Measurements from ENCODE around the gene CCT5. TPM values are rescaled to one million over a fixed set of nuclear protein-coding genes. Genes with fewer than 3 reads are reported as not detected.

CCT5 gene
- polyA plus RNA-seq, 3 donors = 142 to 236 (median 229) TPM

DNA sequence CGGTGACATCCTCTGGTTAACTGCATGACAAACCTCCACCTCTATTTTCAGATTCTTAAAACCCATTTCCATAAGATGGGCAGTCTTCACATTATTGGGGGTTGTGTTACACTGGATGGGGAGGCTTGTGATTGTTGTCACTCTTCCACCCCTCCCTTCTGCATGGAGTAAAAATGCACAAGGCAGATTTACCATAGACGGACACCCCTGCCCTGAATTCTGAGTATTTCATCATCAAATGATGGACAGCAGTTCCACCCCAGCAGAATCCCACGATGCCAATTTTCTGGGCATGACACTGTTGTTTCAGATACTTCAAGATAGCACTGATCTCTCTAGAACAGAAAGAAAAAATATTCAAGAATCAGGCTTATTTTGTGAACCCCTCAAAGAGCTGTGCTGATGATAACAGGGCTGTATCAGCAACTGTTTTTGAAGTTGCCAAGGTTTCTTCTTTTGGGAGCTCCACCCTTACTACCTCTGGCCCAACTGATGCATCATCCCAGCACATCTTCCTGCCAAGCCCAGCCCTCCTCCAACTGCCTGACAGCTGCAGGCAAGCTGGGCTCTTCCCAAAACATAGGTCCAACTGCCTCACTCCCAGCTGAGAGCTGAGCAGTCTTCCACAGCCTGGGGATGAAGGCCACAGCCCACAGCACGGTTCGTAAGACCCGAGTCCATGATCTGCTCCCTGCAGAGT lies 36.2 kb downstream of the CCT5 start:
- 100% methylated on average over 1 of the region's 6 CpGs for WGBS (ENCODE audit: insufficient coverage)
- Mint-ChIP-seq H3K9me3 (peaks cover 0 to 1% (median 0%) of the 10 kb centered on the region in 7 donors), H3K4me3 (no peak overlapping the region), H3K27ac (no peak overlapping the region), H3K4me1 (peaks cover 3% of the 10 kb centered on the region), H3K27me3 (ENCODE audit: low read depth in 3 of 3) (peaks cover 1 to 2% (median 1%) of the 10 kb centered on the region in 3 donors), H3K36me3 (no peaks in the 10 kb centered on the region)
- no peaks in the 10 kb centered on the region for H3K9me3 ChIP-seq (replicated peaks in 1 of 2; ENCODE audit: control insufficient read depth in 1 of 2, insufficient read depth in 1 of 2, low read length in 2 of 2)
- H3K36me3 ChIP-seq (replicated peaks in 1 of 2; ENCODE audit: control insufficient read depth in 1 of 2, insufficient read depth in 2 of 2, low read length in 2 of 2) = no peaks in the 10 kb centered on the region
- TF ChIP-seq CTCF (IDR thresholded peaks at IDR 0.05) = no peak
- H3K4me3 ChIP-seq (replicated peaks in 1 of 3; ENCODE audit: low read depth in 2 of 3, low read length in 3 of 3) = no peak overlapping the region
- no peaks in the 10 kb centered on the region for H3K79me2 ChIP-seq (ENCODE audit: insufficient read depth, low read length)
- H3K27ac ChIP-seq (ENCODE audit: low read depth in 1 of 2, low read length in 2 of 2) = no peak overlapping the region
- intact Hi-C loops (cut with micrococcal nuclease) = no loop called here
- H2AFZ ChIP-seq (ENCODE audit: insufficient read depth, low read depth, low read length, poor library complexity, severe bottlenecking) = no peak overlapping the region
- no peak overlapping the region for H3K4me2 ChIP-seq (replicated peaks; ENCODE audit: extremely low read depth, low read length, poor library complexity, severe bottlenecking)
- no peaks in the 10 kb centered on the region for H4K20me1 ChIP-seq (ENCODE audit: insufficient read depth, low read length)
- H3K9ac ChIP-seq (ENCODE audit: insufficient read depth, low read length, poor library complexity, severe bottlenecking) = no peak overlapping the region
- no peaks in the 10 kb centered on the region for H3K4me1 ChIP-seq (ENCODE audit: control insufficient read depth in 1 of 2, insufficient read depth in 2 of 2, low read length in 2 of 2)
- H3K27me3 ChIP-seq (ENCODE audit: control insufficient read depth in 2 of 2, insufficient read depth in 2 of 2, low read length in 2 of 2) = no peaks in the 10 kb centered on the region
- no peak for DNase-seq

DNA sequence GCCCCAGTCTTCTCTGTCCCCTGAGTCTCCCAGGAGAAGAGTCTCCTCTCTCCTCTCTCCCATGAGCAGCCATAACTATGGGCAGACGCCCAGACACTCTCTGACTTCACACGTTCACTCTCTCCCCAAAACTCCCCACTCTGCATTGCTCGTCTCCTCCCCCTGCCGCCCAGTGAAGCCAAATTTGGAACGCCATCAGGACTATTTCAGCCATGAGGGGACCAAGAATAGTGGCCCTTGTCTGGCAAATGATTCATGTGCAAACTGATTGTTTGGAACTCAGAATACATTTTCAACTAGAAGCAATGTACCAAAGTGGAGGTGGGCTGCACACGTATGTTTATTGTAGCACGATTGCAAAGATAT lies 36.8 kb downstream of the CCT5 start:
- peaks cover 6% of the 10 kb centered on the region for H3K4me1 Mint-ChIP-seq

More for the DNA sequence above, 36.8 kb downstream of the CCT5 start:
- no peaks in the 10 kb centered on the region for H3K27me3 ChIP-seq (ENCODE audit: control insufficient read depth in 2 of 2, insufficient read depth in 2 of 2, low read length in 2 of 2)
- no peaks in the 10 kb centered on the region for H3K4me1 ChIP-seq (ENCODE audit: control insufficient read depth in 1 of 2, insufficient read depth in 2 of 2, low read length in 2 of 2)
- H4K20me1 ChIP-seq (ENCODE audit: insufficient read depth, low read length) = no peaks in the 10 kb centered on the region
- no peaks in the 10 kb centered on the region for H3K79me2 ChIP-seq (ENCODE audit: insufficient read depth, low read length)
- H3K27ac ChIP-seq (ENCODE audit: low read depth in 1 of 2, low read length in 2 of 2) = no peak overlapping the region
- no peak for TF ChIP-seq CTCF (IDR thresholded peaks at IDR 0.05)
- H3K4me3 ChIP-seq (replicated peaks in 1 of 3; ENCODE audit: low read depth in 2 of 3, low read length in 3 of 3) = no peak overlapping the region
- Mint-ChIP-seq H3K4me3 (no peak overlapping the region), H3K36me3 (no peaks in the 10 kb centered on the region), H3K27ac (peak overlapping the region in 1 of 7 donors; percentile 16), H3K9me3 (peaks cover 0 to 1% (median 0%) of the 10 kb centered on the region in 7 donors), H3K27me3 (ENCODE audit: low read depth in 3 of 3) (peaks cover 1 to 4% (median 2%) of the 10 kb centered on the region in 3 donors)
- H2AFZ ChIP-seq (ENCODE audit: insufficient read depth, low read depth, low read length, poor library complexity, severe bottlenecking) = no peak overlapping the region
- no peaks in the 10 kb centered on the region for H3K9me3 ChIP-seq (replicated peaks in 1 of 2; ENCODE audit: control insufficient read depth in 1 of 2, insufficient read depth in 1 of 2, low read length in 2 of 2)
- intact Hi-C loops (cut with micrococcal nuclease) = no loop called here
- 98% methylated on average over 4 of the region's 7 CpGs for WGBS (ENCODE audit: insufficient coverage)
- H3K4me2 ChIP-seq (replicated peaks; ENCODE audit: extremely low read depth, low read length, poor library complexity, severe bottlenecking) = no peak overlapping the region
- no peaks in the 10 kb centered on the region for H3K36me3 ChIP-seq (replicated peaks in 1 of 2; ENCODE audit: control insufficient read depth in 1 of 2, insufficient read depth in 2 of 2, low read length in 2 of 2)
- no peak for DNase-seq
- no peak overlapping the region for H3K9ac ChIP-seq (ENCODE audit: insufficient read depth, low read length, poor library complexity, severe bottlenecking)

All from CD14-positive monocyte (primary cell).